PFSK-1 (cell line): ENCODE data around the gene UMODL1.

Experiments used
- POLR2AphosphoS5 ChIP-seq: IDR thresholded peaks from 2 replicates; pipeline ENCODE4 v1.6.1; 2012; ENCODE audit warnings: low read depth, mild to moderate bottlenecking, control low read depth, low read length, moderate library complexity
- REST ChIP-seq, 2 experiments: IDR thresholded peaks; 2 replicates each; pipeline versions ENCODE4 v1.6.1 to v1.8.0; 2011 to 2012; ENCODE audit warnings: low read depth in 2 of 2, low read length in 2 of 2, control low read depth in 1 of 2, inconsistent platforms in 1 of 2, mild to moderate bottlenecking in 1 of 2, moderate library complexity in 1 of 2; ENCODE audit not compliant: insufficient read depth in 1 of 2
- SIN3A ChIP-seq: IDR thresholded peaks from 2 replicates; pipeline ENCODE4 v1.6.1; 2012; ENCODE audit warnings: mild to moderate bottlenecking, low read length, moderate library complexity, borderline replicate concordance; ENCODE audit not compliant: insufficient read depth

- no peak for TF ChIP-seq REST (IDR thresholded peaks at IDR 0.05; ENCODE audit: insufficient read depth in 1 of 2, low read depth in 2 of 2, low read length in 2 of 2)
- TF ChIP-seq POLR2AphosphoS5: no peak
- TF ChIP-seq SIN3A: no peak
Observed at GRCh38 chr21:42153746-42154145, 82.6 kb downstream of the UMODL1 start.
